Central memory CD8-positive, alpha-beta T cell (primary cell): ENCODE data around the gene GOLGA6A.
A peak's percentile ranks its signal among the peaks of the same experiment; 100 is the strongest.
"Not testable (repeated sequence)": the region's sequence is repeated elsewhere in the genome, so short reads cannot be mapped to it uniquely, and the experiment has no call there.

ENCODE experiments used
- ATAC-seq: fragments of 150-1000 bp; cut with Tn5 transposase; replicated peaks from 2 replicates; pipeline ENCODE4 v1.10.0; 2022; ENCODE audit warnings: mild to moderate bottlenecking, moderate FRiP score, moderate number of reproducible peaks; ENCODE audit not compliant: poor library complexity, severe bottlenecking; ENCODE audit errors: extremely low read depth
- DNase-seq, 2 donors: peaks; one replicate each; pipeline ENCODE4 v3.0.0; 2021; ENCODE audit warnings: low spot score in 2 of 2
- H3K27ac Mint-ChIP-seq: one replicate; pipeline ENCODE4 v1.8.0; 2022; ENCODE audit warnings: low read depth, mild to moderate bottlenecking, moderate library complexity, mixed read lengths
- H3K27me3 Mint-ChIP-seq: one replicate; pipeline ENCODE4 v1.8.0; 2022; ENCODE audit warnings: mixed read lengths
- H3K36me3 Mint-ChIP-seq: one replicate; pipeline ENCODE4 v1.8.0; 2022; ENCODE audit warnings: mild to moderate bottlenecking, moderate library complexity, mixed read lengths; ENCODE audit not compliant: insufficient read depth
- H3K4me1 Mint-ChIP-seq: one replicate; pipeline ENCODE4 v1.8.0; 2022; ENCODE audit warnings: mixed read lengths
- H3K4me3 Mint-ChIP-seq: one replicate; pipeline ENCODE4 v1.8.0; 2022; ENCODE audit warnings: mild to moderate bottlenecking, moderate library complexity, mixed read lengths
- H3K9me3 Mint-ChIP-seq: one replicate; pipeline ENCODE4 v1.8.0; 2022; ENCODE audit warnings: mixed read lengths

The GOLGA6A gene

GRCh38 chr15:74056330-74056729 lies 26.0 kb downstream of the GOLGA6A start:
- not testable (repeated sequence) for H3K36me3 Mint-ChIP-seq, H3K27me3 Mint-ChIP-seq, DNase-seq, H3K27ac Mint-ChIP-seq, H3K4me1 Mint-ChIP-seq, H3K9me3 Mint-ChIP-seq, ATAC-seq, H3K4me3 Mint-ChIP-seq

GRCh38 chr15:74055804-74056203 lies 26.5 kb downstream of the GOLGA6A start:
- ATAC-seq (no peak), DNase-seq (no peak)
- Mint-ChIP-seq H3K36me3 (peaks cover 3% of the 10 kb centered on the region), H3K27me3 (no peaks in the 10 kb centered on the region), H3K4me3 (no peak overlapping the region), H3K9me3 (no peaks in the 10 kb centered on the region), H3K27ac (no peak overlapping the region), H3K4me1 (peaks cover 6% of the 10 kb centered on the region)

DNA sequence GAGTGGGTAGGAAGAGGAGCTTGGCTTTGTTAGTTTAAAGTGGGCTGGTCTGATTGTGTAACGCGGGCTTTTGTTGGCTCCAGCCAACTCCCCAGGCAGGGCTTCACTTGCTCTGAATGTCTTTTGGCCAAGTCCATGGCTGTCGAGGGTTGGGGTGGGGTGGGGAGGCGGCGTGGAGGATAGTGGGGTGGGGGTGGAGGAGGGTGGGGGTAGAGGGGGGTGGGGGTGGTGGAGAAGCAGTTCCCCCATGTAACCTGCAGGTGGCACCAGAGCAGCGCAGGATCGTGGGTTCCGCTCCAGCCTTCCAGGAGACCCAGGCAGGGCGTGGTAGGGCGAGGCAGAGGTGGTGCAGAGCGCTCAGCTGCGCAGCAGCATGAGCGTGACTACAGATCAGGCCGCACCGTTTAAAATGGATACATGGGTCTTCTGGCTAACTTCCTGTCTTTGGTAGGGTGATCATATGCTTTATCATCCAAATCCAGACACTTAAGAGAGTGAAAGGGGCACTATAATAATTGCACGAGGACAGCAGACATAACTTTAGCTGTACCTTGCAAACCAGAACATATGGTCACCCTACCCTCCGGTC lies 28.3 kb downstream of the GOLGA6A start:
- ATAC-seq (peak; percentile 54), DNase-seq (peak; percentile 21 to 41)
- no peak overlapping the region for H3K4me3 Mint-ChIP-seq
- no peaks in the 10 kb centered on the region for H3K9me3 Mint-ChIP-seq
- H3K27me3 Mint-ChIP-seq = no peaks in the 10 kb centered on the region
- peaks cover 3% of the 10 kb centered on the region for H3K36me3 Mint-ChIP-seq
- no peak overlapping the region for H3K27ac Mint-ChIP-seq
- no peaks in the 10 kb centered on the region for H3K4me1 Mint-ChIP-seq

DNA sequence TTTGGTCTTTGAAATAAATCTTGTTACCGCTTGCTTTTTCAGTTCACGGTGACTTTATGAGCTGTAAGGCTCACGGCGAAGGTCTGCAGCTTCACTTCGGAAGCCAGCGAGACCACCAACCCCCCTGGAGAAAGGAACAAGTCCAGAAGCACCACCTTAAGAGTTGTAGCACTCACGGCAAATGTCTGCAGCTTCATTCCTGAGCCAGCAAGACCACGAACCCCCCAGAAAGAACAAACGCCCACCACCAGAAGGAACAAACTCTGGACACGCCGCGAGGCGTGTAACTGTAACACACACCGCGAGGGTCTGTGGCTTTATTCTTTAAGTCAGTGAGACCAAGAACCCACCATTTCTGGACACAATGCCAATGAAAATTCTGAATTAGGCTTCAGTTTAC lies 28.8 kb downstream of the GOLGA6A start:
- Mint-ChIP-seq H3K4me1 (peaks cover under 1% of the 10 kb centered on the region), H3K4me3 (no peak overlapping the region), H3K27me3 (no peaks in the 10 kb centered on the region), H3K27ac (no peak overlapping the region), H3K9me3 (no peaks in the 10 kb centered on the region), H3K36me3 (peaks cover 3% of the 10 kb centered on the region)
- DNase-seq = no peak
- ATAC-seq = no peak

DNA sequence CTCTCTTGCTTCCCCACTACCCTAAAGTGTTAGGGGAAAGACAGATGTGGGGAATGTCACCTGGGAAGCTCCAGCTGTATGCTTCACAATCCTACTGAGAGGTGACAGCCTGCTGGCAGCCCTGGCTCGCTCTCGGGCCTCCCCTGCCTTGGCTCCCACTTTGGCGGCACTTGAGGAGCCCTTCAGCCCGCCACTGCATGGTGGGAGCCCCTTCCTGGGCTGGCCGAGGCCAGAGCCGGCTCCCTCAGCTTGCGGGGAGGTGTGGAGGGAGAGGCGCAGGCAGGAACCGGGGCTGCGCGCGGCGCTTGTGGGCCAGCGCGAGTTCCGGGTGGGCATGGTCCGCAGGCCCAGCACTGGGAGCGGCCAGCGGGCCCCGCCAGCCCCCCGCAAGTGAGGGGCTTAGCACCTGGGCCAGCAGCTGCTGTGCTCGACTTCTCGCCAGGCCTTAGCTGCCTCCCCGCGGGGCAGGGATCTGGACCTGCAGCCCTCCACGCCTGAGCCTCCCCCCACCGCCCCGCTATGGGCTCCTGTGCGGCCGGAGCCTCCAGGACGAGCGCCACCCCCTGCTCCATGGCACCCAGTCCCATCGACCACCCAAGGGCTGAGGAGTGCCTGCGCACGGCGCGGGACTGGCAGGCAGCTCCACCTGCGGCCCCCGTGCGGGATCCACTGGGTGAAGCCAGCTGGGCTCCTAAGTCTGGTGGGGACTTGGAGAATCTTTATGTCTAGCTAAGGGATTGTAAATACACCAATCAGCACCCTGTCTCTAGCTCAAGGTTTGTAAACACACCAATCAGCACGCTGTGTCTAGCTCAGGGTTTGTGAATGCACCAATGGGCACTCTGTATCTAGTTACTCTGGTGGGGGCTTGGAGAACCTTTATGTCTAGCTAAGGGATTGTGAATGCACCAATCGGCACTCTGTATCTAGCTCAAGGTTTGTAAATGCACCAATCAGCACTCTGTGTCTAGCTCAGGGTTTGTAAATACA lies 29.8 kb downstream of the GOLGA6A start:
- H3K36me3 Mint-ChIP-seq, H3K27ac Mint-ChIP-seq, H3K4me3 Mint-ChIP-seq, H3K9me3 Mint-ChIP-seq, DNase-seq, H3K4me1 Mint-ChIP-seq, ATAC-seq, H3K27me3 Mint-ChIP-seq: not testable (repeated sequence)

GRCh38 chr15:74050556-74051234 lies 31.7 kb downstream of the GOLGA6A start:
- Mint-ChIP-seq H3K27ac (no peak overlapping the region), H3K4me3 (no peak overlapping the region), H3K27me3 (no peaks in the 10 kb centered on the region), H3K36me3 (peaks cover 2% of the 10 kb centered on the region), H3K4me1 (peaks cover 11% of the 10 kb centered on the region), H3K9me3 (no peaks in the 10 kb centered on the region)
- no peak for DNase-seq
- no peak for ATAC-seq

DNA sequence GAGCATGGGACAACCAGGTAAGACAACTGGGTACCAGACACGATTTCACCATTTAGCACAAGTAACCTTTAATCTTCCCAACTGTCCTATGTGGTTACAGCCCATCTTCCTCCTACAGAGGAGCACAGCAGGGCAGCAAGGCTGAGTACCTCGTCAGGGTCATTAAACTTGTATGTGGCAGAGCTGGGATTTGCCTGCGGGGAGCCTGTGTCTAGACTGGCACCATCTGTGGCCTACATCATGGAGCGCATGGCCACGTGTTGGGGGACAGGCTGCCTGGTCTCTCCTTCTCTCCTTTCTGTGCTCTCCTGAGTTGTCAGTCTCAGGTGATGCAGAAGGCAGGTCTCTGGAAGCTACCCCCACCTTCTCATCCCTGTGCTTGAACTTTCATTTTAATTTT lies 32.2 kb downstream of the GOLGA6A start:
- DNase-seq = no peak
- Mint-ChIP-seq H3K4me1 (peaks cover 11% of the 10 kb centered on the region), H3K36me3 (peaks cover 2% of the 10 kb centered on the region), H3K4me3 (no peak overlapping the region), H3K27me3 (no peaks in the 10 kb centered on the region), H3K9me3 (no peaks in the 10 kb centered on the region), H3K27ac (no peak overlapping the region)
- no peak for ATAC-seq

- H3K4me3 Mint-ChIP-seq = no peak overlapping the region
- peaks cover 11% of the 10 kb centered on the region for H3K4me1 Mint-ChIP-seq
- H3K9me3 Mint-ChIP-seq = no peaks in the 10 kb centered on the region
- peaks cover 2% of the 10 kb centered on the region for H3K36me3 Mint-ChIP-seq
- ATAC-seq (no peak), DNase-seq (no peak)
- H3K27me3 Mint-ChIP-seq = no peaks in the 10 kb centered on the region
- no peak overlapping the region for H3K27ac Mint-ChIP-seq
Measured at GRCh38 chr15:74046275-74046674, 36.1 kb downstream of the GOLGA6A start.

DNA sequence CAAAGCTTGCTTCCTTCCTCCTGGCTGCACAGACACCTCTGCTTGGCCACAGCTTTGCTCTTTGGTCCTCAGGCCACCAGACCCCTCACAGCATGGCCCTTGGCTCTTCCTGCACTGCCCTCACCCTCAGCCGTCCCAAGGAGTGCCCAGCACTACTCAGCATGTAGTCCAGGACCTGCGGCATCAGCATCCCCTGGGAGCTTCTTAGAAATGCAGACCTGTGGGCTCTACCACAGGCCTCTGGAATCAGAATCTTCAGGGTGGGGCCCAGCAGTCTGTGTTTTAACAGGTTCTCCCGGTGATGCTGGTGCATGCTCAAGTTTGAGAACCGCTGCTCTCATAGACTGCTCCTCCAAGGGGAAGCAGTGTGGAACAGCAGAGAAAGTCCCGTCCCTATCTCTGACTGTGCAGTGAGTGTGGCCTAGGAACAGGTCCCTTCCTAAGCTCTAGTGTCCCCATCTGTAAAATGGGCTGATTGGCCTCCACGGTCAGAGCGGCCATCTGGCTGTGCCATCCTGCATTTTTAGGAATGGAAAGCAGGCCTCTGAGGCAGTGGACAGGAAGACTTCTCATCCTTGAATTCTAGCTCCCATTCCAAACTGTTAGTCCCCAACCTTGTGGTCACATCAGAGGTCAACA lies 36.6 kb downstream of the GOLGA6A start:
- peaks cover 2% of the 10 kb centered on the region for H3K36me3 Mint-ChIP-seq
- no peaks in the 10 kb centered on the region for H3K27me3 Mint-ChIP-seq
- no peak overlapping the region for H3K4me3 Mint-ChIP-seq
- no peaks in the 10 kb centered on the region for H3K9me3 Mint-ChIP-seq
- H3K27ac Mint-ChIP-seq = no peak overlapping the region
- no peak for DNase-seq
- peaks cover 11% of the 10 kb centered on the region for H3K4me1 Mint-ChIP-seq
- ATAC-seq = no peak

GRCh38 chr15:74045184-74045583 lies 37.2 kb downstream of the GOLGA6A start:
- Mint-ChIP-seq H3K4me3 (no peak overlapping the region), H3K27ac (no peak overlapping the region), H3K4me1 (peaks cover 11% of the 10 kb centered on the region), H3K9me3 (no peaks in the 10 kb centered on the region), H3K36me3 (peaks cover 3% of the 10 kb centered on the region), H3K27me3 (no peaks in the 10 kb centered on the region)
- DNase-seq = no peak
- no peak for ATAC-seq

GRCh38 chr15:74044267-74045110 lies 37.9 kb downstream of the GOLGA6A start:
- Mint-ChIP-seq H3K4me3 (no peak overlapping the region), H3K27me3 (no peaks in the 10 kb centered on the region), H3K4me1 (peaks cover 11% of the 10 kb centered on the region), H3K36me3 (peaks cover 3% of the 10 kb centered on the region), H3K9me3 (no peaks in the 10 kb centered on the region), H3K27ac (no peak overlapping the region)
- DNase-seq (no peak), ATAC-seq (no peak)
